CD4-positive, CD25-positive, alpha-beta regulatory T cell (primary cell): ENCODE data around the gene PHF1. TPM values are rescaled to one million over a fixed set of nuclear protein-coding genes. Genes with fewer than 3 reads are reported as not detected.

Experiments
- ATAC-seq, 2 donors: fragments of 150-1000 bp; cut with Tn5 transposase; one replicate each; pipeline ENCODE4 v1.10.0; 2021; ENCODE audit warnings: low read depth in 2 of 2, moderate number of reproducible peaks in 2 of 2, moderate library complexity in 1 of 2
- DNase-seq, 3 donors: peaks; one replicate each; pipeline versions ENCODE4 v3.0.0 to v3.0.0-alpha.2; 2012 to 2022; ENCODE audit warnings: mixed read lengths in 1 of 3
- H3K27ac ChIP-seq: one replicate; pipeline ENCODE4 v1.7.0; 2013; ENCODE audit warnings: mild to moderate bottlenecking, low read length; ENCODE audit not compliant: insufficient read depth, poor library complexity, severe bottlenecking
- H3K27me3 ChIP-seq: one replicate; pipeline ENCODE4 v1.7.0; 2013; ENCODE audit warnings: low read length; ENCODE audit not compliant: control insufficient read depth, insufficient read depth
- H3K36me3 ChIP-seq: one replicate; pipeline ENCODE4 v1.7.0; 2013; ENCODE audit warnings: mild to moderate bottlenecking, low read length, moderate library complexity; ENCODE audit not compliant: control insufficient read depth, insufficient read depth
- H3K4me1 ChIP-seq: 2 replicates; pipeline ENCODE4 v1.7.0; 2013; ENCODE audit warnings: mild to moderate bottlenecking, low read length; ENCODE audit not compliant: insufficient read depth, control insufficient read depth, poor library complexity, severe bottlenecking
- H3K4me3 ChIP-seq: one replicate; pipeline ENCODE4 v1.7.0; 2013; ENCODE audit warnings: low read depth, mild to moderate bottlenecking, low read length, moderate library complexity
- H3K9me3 ChIP-seq, 2 experiments: 1 replicate in 1 of 2; 2 replicates in 1 of 2; pipeline ENCODE4 v1.7.0; 2013; ENCODE audit warnings: low read length in 2 of 2, mild to moderate bottlenecking in 1 of 2, moderate library complexity in 1 of 2; ENCODE audit not compliant: control insufficient read depth in 2 of 2
- H3K27ac Mint-ChIP-seq, 3 donors: one replicate each; pipeline ENCODE4 v1.8.0; 2020 to 2022; ENCODE audit warnings: mild to moderate bottlenecking in 3 of 3, mixed read lengths in 3 of 3, moderate library complexity in 2 of 3
- H3K27me3 Mint-ChIP-seq: one replicate; pipeline ENCODE4 v1.8.0; 2022; ENCODE audit warnings: mild to moderate bottlenecking, mixed read lengths
- H3K36me3 Mint-ChIP-seq: one replicate; pipeline ENCODE4 v1.8.0; 2020; ENCODE audit warnings: mixed read lengths
- H3K4me1 Mint-ChIP-seq, 4 donors: one replicate each; pipeline ENCODE4 v1.8.0; 2020 to 2022; ENCODE audit warnings: mixed read lengths in 4 of 4, mild to moderate bottlenecking in 1 of 4
- H3K4me3 Mint-ChIP-seq, 4 donors: one replicate each; pipeline ENCODE4 v1.8.0; 2020 to 2022; ENCODE audit warnings: mild to moderate bottlenecking in 4 of 4, mixed read lengths in 4 of 4, moderate library complexity in 3 of 4
- H3K9me3 Mint-ChIP-seq, 7 donors: one replicate each; pipeline ENCODE4 v1.8.0; 2020 to 2022; ENCODE audit warnings: mixed read lengths in 7 of 7, mild to moderate bottlenecking in 3 of 7, moderate library complexity in 2 of 7
- polyA plus RNA-seq, 4 donors: library from polyadenylated mRNA; unstranded; fragments of 300-500 nt; fragmentation: Illumina TruSeq; gene quantifications; one replicate each; pipeline ENCODE4 v1.2.3, GENCODE V29; 2021
- total RNA-seq: library from RNA; stranded (reverse); gene quantifications from one replicate; pipeline ENCODE4 v1.2.3, GENCODE V29; 2022

Gene PHF1
- total and polyA plus RNA-seq, 5 donors from 2014 or later = 41.5 to 403 (median 69.6) TPM

- Mint-ChIP-seq H3K27me3 (peaks cover 14% of the 10 kb centered on the region), H3K27ac (no peak overlapping the region), H3K9me3 (peaks cover 0 to 3% (median 0%) of the 10 kb centered on the region in 7 donors), H3K36me3 (no peaks in the 10 kb centered on the region), H3K4me3 (no peak overlapping the region), H3K4me1 (peaks cover 0 to 3% (median 0%) of the 10 kb centered on the region in 4 donors)
- ATAC-seq (no peak), DNase-seq (no peak)
- no peaks in the 10 kb centered on the region for H3K9me3 ChIP-seq
- H3K27me3 ChIP-seq = no peaks in the 10 kb centered on the region
- H3K4me1 ChIP-seq = no peaks in the 10 kb centered on the region
- H3K27ac ChIP-seq = no peak overlapping the region
- H3K4me3 ChIP-seq = no peak overlapping the region
- no peaks in the 10 kb centered on the region for H3K36me3 ChIP-seq
These were observed 26.2 kb upstream of the PHF1 start for GRCh38 chr6:33384581-33385020.

- no peak for ATAC-seq
- Histone ChIP-seq H3K4me1 (peaks cover 23% of the 10 kb centered on the region), H3K4me3 (no peak overlapping the region), H3K9me3 (no peaks in the 10 kb centered on the region), H3K27me3 (no peaks in the 10 kb centered on the region), H3K36me3 (no peaks in the 10 kb centered on the region), H3K27ac (peak overlapping the region; percentile 92)
- H3K4me1 Mint-ChIP-seq = peaks cover 6 to 38% (median 21%) of the 10 kb centered on the region in 4 donors
- H3K36me3 Mint-ChIP-seq = no peaks in the 10 kb centered on the region
- no peak overlapping the region for H3K4me3 Mint-ChIP-seq
- no peaks in the 10 kb centered on the region for H3K27me3 Mint-ChIP-seq
- peak overlapping the region; percentile 94 to 99 (median 97) for H3K27ac Mint-ChIP-seq
- DNase-seq = no peak
- H3K9me3 Mint-ChIP-seq = no peaks in the 10 kb centered on the region
These were observed 20.6 kb upstream of the PHF1 start for GRCh38 chr6:33390173-33390572.

GRCh38 chr6:33390767-33391277 is 20.0 kb upstream of the PHF1 start:
- H3K36me3 ChIP-seq = no peaks in the 10 kb centered on the region
- H3K27me3 ChIP-seq = no peaks in the 10 kb centered on the region
- peaks cover 6 to 43% (median 24%) of the 10 kb centered on the region in 4 donors for H3K4me1 Mint-ChIP-seq
- H3K36me3 Mint-ChIP-seq = no peaks in the 10 kb centered on the region
- peak overlapping the region; percentile 94 to 99 (median 97) for H3K27ac Mint-ChIP-seq
- H3K4me3 Mint-ChIP-seq = peak overlapping the region; percentile 84 to 93 (median 90)
- H3K9me3 ChIP-seq = no peaks in the 10 kb centered on the region
- H3K4me3 ChIP-seq = peak overlapping the region; percentile 56
- no peak for DNase-seq
- H3K27me3 Mint-ChIP-seq = no peaks in the 10 kb centered on the region
- H3K4me1 ChIP-seq = peaks cover 24% of the 10 kb centered on the region
- ATAC-seq = no peak
- H3K9me3 Mint-ChIP-seq = no peaks in the 10 kb centered on the region
- H3K27ac ChIP-seq = peak overlapping the region; percentile 92

GRCh38 chr6:33391278-33391921 is 19.4 kb upstream of the PHF1 start, which contains the start of gene KIFC1:
TSS of gene KIFC1 (plus strand) at chr6:33391823. CDS start at chr6:33391986, 163 bp downstream.
- Mint-ChIP-seq H3K4me3 (peak within 1 kb of the TSS; percentile 84 to 93 (median 90)), H3K4me1 (peaks cover 6 to 46% (median 27%) of the 10 kb centered on the region in 4 donors), H3K36me3 (no peaks in the 10 kb centered on the region), H3K9me3 (no peaks in the 10 kb centered on the region), H3K27me3 (no peaks in the 10 kb centered on the region), H3K27ac (peak within 1 kb of the TSS; percentile 94 to 99 (median 97))
- Histone ChIP-seq H3K27me3 (no peaks in the 10 kb centered on the region), H3K4me3 (peak within 1 kb of the TSS; percentile 78), H3K4me1 (peaks cover 28% of the 10 kb centered on the region), H3K36me3 (no peaks in the 10 kb centered on the region), H3K27ac (peak within 1 kb of the TSS; percentile 92), H3K9me3 (no peaks in the 10 kb centered on the region)
- peak; percentile 99 to 100 (median 99) for DNase-seq
- ATAC-seq = peak; percentile 89 to 91

- peak in 2 of 3 donors; percentile 17 to 46 for DNase-seq
- Mint-ChIP-seq H3K4me1 (peaks cover 6 to 46% (median 27%) of the 10 kb centered on the region in 4 donors), H3K27me3 (no peaks in the 10 kb centered on the region), H3K27ac (peak overlapping the region in 2 of 3 donors; percentile 97 to 99), H3K36me3 (no peaks in the 10 kb centered on the region), H3K9me3 (no peaks in the 10 kb centered on the region), H3K4me3 (peak overlapping the region; percentile 84 to 93 (median 90))
- H3K4me3 ChIP-seq = peak overlapping the region; percentile 78
- peak overlapping the region; percentile 92 for H3K27ac ChIP-seq
- peaks cover 29% of the 10 kb centered on the region for H3K4me1 ChIP-seq
- H3K36me3 ChIP-seq = no peaks in the 10 kb centered on the region
- no peaks in the 10 kb centered on the region for H3K9me3 ChIP-seq
- no peak for ATAC-seq
- H3K27me3 ChIP-seq = no peaks in the 10 kb centered on the region
These were observed 18.8 kb upstream of the PHF1 start for GRCh38 chr6:33391922-33392594.

- H3K27ac Mint-ChIP-seq = peak overlapping the region in 2 of 3 donors; percentile 91 to 97
- H3K9me3 Mint-ChIP-seq = no peaks in the 10 kb centered on the region
- H3K4me1 ChIP-seq = peaks cover 29% of the 10 kb centered on the region
- peak in 1 of 3 donors; percentile 55 for DNase-seq
- no peaks in the 10 kb centered on the region for H3K36me3 Mint-ChIP-seq
- ATAC-seq = no peak
- no peaks in the 10 kb centered on the region for H3K36me3 ChIP-seq
- peak overlapping the region; percentile 92 for H3K27ac ChIP-seq
- no peaks in the 10 kb centered on the region for H3K9me3 ChIP-seq
- H3K4me1 Mint-ChIP-seq = peaks cover 6 to 46% (median 28%) of the 10 kb centered on the region in 4 donors
- peak overlapping the region; percentile 78 for H3K4me3 ChIP-seq
- H3K27me3 ChIP-seq = no peaks in the 10 kb centered on the region
- H3K4me3 Mint-ChIP-seq = peak overlapping the region; percentile 84 to 93 (median 90)
- H3K27me3 Mint-ChIP-seq = no peaks in the 10 kb centered on the region
These were observed 18.2 kb upstream of the PHF1 start for GRCh38 chr6:33392595-33392948.

GRCh38 chr6:33392979-33393378 is 17.8 kb upstream of the PHF1 start:
- H3K27ac ChIP-seq = peak overlapping the region; percentile 92
- Mint-ChIP-seq H3K36me3 (no peaks in the 10 kb centered on the region), H3K27me3 (no peaks in the 10 kb centered on the region), H3K4me1 (peaks cover 6 to 46% (median 28%) of the 10 kb centered on the region in 4 donors), H3K27ac (peak overlapping the region in 2 of 3 donors; percentile 91 to 97), H3K4me3 (peak overlapping the region; percentile 52 to 93 (median 90)), H3K9me3 (no peaks in the 10 kb centered on the region)
- no peak for ATAC-seq
- no peaks in the 10 kb centered on the region for H3K9me3 ChIP-seq
- H3K4me1 ChIP-seq = peaks cover 29% of the 10 kb centered on the region
- peak overlapping the region; percentile 78 for H3K4me3 ChIP-seq
- no peak for DNase-seq
- no peaks in the 10 kb centered on the region for H3K36me3 ChIP-seq
- H3K27me3 ChIP-seq = no peaks in the 10 kb centered on the region
